Measurements from ENCODE around the gene GADD45GIP1.
"Not testable (repeated sequence)": the region's sequence is repeated elsewhere in the genome, so short reads cannot be mapped to it uniquely, and the experiment has no call there.

GADD45GIP1 gene

GRCh38 chr19:12987190-12987589 lies 30.2 kb upstream of the GADD45GIP1 start:
- DNase-seq = no peak

- DNase-seq = no peak
Measured at GRCh38 chr19:12986726-12987125, 29.7 kb upstream of the GADD45GIP1 start.

- DNase-seq = peak; percentile 81
Measured at GRCh38 chr19:12985049-12985776, 28.2 kb upstream of the GADD45GIP1 start.

GRCh38 chr19:12984683-12985048 lies 27.6 kb upstream of the GADD45GIP1 start:
- DNase-seq = no peak

GRCh38 chr19:12984143-12984627 lies 27.2 kb upstream of the GADD45GIP1 start:
- DNase-seq = no peak

- peak; percentile 83 for DNase-seq
Measured at GRCh38 chr19:12983542-12984142, 26.6 kb upstream of the GADD45GIP1 start.

DNA sequence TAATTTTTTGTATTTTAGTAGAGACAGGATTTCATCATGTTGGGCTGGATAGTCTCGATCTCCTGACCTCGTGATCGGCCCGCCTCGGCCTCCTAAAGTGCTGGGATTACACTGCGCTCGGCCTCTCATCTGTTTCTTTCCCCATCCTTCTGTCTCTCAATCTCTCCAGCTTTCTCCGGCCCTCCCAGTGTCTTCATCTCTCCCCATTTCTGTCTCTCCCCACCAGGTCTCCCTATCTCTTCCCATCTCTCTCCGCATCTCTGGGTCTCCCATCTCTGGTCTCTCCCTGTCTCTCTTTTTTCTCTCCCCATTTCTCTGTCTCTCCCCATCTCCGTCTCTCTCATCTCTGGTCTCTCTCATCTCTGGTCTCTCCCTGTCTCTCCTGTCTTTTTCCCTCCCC lies 26.1 kb upstream of the GADD45GIP1 start:
- no peak for DNase-seq

DNA sequence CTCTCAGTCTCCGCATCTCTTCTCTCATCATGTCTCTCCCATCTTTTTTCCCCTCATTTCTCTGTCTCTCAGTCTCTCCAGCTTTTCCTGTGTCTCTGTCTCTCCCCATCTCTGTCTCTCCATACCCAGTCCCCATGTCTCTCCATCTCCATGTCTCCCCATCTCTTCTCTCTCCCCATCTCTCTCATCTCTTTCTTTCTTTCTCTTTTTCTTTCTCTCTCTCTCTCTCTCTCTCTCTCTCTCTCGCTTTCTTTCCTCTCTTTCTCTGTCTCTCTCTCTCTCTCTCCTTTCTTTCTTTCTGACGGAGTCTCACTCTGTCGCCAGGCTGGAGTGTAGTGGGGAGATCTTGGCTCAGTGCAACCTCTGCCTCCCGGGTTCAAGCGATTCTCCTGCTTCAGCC lies 25.6 kb upstream of the GADD45GIP1 start:
- DNase-seq = no peak

DNA sequence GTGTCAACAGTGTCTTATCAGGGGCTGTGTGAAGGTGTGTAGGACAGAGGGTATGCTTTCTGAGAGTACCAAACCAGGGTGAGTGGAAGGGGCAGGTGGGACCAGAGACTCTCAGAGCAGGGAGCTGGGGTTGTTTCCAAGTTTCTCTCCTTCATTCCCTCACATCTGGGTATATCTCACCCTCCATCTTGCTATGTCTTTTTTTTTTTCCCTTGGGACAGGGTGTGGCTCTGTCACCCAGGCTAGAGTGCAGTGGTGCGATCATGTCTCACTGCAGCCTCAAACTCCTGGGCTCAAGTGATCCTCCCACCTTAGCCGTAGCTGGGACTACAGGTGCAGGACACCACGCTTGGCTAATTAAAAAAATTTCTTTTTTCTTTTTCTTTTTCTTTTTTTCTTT lies 23.0 kb upstream of the GADD45GIP1 start:
- DNase-seq = no peak

DNA sequence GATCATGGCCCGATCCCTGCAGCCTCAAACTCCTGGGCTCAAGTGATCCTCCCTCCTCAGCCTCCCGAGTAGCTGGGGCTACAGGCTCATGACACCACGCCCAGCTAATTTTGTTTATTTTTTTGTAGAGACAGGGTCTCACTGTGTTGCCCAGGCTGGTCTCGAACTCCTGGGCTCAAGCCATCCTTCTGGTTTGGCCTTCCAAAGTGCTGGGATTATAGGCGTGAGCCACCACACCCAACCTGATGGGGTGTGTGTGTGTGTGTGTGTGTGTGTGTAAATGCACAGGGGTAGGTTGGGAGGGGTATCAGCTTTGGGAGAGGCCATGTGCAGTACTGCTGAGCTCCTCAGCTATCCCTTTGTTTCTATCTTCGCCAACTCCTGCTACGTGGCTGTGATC lies 19.1 kb upstream of the GADD45GIP1 start:
- DNase-seq = not testable (repeated sequence)

- DNase-seq = no peak
Measured at GRCh38 chr19:12975221-12975741, 18.3 kb upstream of the GADD45GIP1 start.

GRCh38 chr19:12974301-12975220 lies 17.5 kb upstream of the GADD45GIP1 start:
- DNase-seq = no peak

- DNase-seq = no peak
Measured at GRCh38 chr19:12973236-12973635, 16.2 kb upstream of the GADD45GIP1 start.

GRCh38 chr19:12970070-12970820 lies 13.2 kb upstream of the GADD45GIP1 start:
- no peak for DNase-seq

- DNase-seq = peak; percentile 63
Measured at GRCh38 chr19:12969292-12969988, 12.4 kb upstream of the GADD45GIP1 start, which contains the start of gene DAND5. Gene DAND5 (plus strand): TSS chr19:12969576. CDS start chr19:12969661, 85 bp downstream.

DNA sequence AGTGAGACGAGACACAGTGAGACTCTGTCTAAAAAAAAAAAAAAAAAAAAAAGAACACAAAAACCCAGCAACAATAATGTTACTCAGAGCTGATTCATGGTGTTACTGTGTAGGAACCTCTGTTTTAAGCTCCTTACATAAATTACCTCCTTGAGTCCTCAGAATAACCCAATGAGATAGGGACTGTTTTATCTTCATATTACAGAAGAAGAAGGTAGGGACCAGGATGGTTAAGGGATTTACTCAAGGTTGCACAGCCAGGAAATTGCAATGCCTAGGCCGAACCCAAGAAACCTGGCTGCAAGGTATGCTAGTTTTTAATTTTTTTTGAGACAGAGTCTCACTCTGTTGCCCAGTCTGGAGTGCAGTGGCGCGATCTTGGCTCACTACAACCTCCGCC lies 10.9 kb upstream of the GADD45GIP1 start:
- DNase-seq = no peak

- DNase-seq = no peak
Measured at GRCh38 chr19:12965812-12966135, 8.8 kb upstream of the GADD45GIP1 start.

- peak; percentile 72 for DNase-seq
Measured at GRCh38 chr19:12965017-12965811, 8.2 kb upstream of the GADD45GIP1 start.

DNA sequence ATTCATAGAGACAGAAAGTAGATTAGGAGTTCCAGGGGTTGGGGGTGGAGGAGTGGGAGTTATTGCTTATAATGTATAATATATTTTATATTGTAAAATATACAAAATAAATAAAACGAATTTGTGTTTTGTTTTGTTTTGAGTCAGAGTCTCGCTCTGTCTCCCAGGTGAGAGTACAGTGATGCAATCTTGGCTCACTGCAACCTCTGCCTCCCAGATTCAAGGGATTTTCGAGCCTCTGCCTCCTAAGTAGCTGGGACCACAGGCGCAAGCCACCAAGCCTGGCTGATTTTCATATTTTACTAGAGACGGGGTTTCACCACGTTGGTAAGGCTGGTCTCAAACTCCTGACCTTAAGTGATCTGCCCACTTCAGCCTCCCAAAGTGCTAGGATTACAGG lies 2.5 kb upstream of the GADD45GIP1 start:
- no peak for DNase-seq

DNA sequence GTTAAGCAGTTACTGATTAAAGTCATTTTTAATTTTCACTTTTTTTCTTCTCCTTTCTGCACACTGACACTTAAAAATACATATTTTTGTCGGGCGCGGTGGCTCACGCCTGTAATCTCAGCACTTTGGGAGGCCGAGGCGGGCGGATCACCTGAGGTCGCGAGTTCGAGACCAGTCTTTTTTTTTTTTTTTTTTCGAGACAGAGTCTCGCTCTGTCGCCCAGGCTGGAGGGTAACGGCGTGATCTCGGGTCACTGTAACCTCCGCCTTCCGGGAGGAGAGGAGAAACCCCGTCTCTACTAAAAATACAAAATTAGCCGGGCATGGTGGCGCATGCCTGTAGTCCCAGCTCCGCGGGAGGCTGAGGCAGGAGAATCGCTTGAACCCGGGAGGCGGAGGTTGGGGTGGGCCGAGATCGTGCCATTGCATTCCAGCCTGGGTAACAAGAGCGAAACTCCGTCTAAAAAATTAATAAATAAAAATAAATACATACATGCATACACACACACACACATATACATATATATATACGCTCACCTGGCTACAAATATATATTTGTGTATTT lies 448 bp upstream of the GADD45GIP1 start:
- DNase-seq = not testable (repeated sequence)

DNA sequence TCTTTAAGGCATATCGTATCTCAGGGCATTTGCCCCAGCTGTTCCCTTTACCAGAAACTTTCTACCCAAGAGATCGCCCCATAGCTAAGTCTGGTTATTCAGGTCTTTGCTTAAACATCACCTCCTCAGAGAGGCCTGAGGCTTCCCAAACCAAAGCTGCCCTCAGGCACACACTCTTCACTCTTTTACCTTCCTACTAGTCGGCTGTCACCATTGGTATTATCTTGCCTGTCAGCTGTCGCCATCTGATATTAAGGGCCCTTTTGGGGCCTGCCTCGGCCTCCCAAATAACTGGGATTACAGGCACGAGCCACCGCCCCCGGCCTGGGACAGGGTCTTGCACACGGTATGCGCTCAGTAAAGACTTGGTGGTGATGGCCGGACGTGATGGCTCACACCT lies 1.0 kb downstream of the GADD45GIP1 start:
- DNase-seq = no peak

Measured in midbrain (tissue), 1 donor.